ENCODE measurements around the gene RIMKLB. TPM values are rescaled to one million over a fixed set of nuclear protein-coding genes. Genes with fewer than 3 reads are reported as not detected.

The RIMKLB gene
- total and polyA plus RNA-seq, 5 donors from 2014 or later, result 1.1 to 7.7 (median 1.4) TPM

GRCh38 chr12:8831116-8831515, 133.3 kb downstream of the RIMKLB start:
- Mint-ChIP-seq H3K4me3 (no peak overlapping the region), H3K4me1 (peaks cover 0 to 2% (median 0%) of the 10 kb centered on the region in 4 donors), H3K36me3 (no peaks in the 10 kb centered on the region), H3K27ac (no peak overlapping the region), H3K27me3 (peaks cover 8% of the 10 kb centered on the region), H3K9me3 (peaks cover 0 to 3% (median 0%) of the 10 kb centered on the region in 7 donors)
- Histone ChIP-seq H3K4me1 (ENCODE audit: control insufficient read depth, insufficient read depth, low read length, poor library complexity, severe bottlenecking) (no peaks in the 10 kb centered on the region), H3K4me3 (ENCODE audit: low read depth, low read length) (no peak overlapping the region), H3K27ac (ENCODE audit: insufficient read depth, low read length, poor library complexity, severe bottlenecking) (no peak overlapping the region), H3K36me3 (ENCODE audit: control insufficient read depth, insufficient read depth, low read length) (no peaks in the 10 kb centered on the region), H3K27me3 (ENCODE audit: control insufficient read depth, insufficient read depth, low read length) (no peaks in the 10 kb centered on the region), H3K9me3 (ENCODE audit: control insufficient read depth in 2 of 2, low read length in 2 of 2) (no peaks in the 10 kb centered on the region)
- ATAC-seq (ENCODE audit: low read depth in 2 of 2), result no peak
- DNase-seq, result no peak

- Mint-ChIP-seq H3K9me3 (peaks cover 0 to 3% (median 0%) of the 10 kb centered on the region in 7 donors), H3K27me3 (peaks cover 10% of the 10 kb centered on the region), H3K4me1 (no peaks in the 10 kb centered on the region), H3K36me3 (no peaks in the 10 kb centered on the region), H3K27ac (no peak overlapping the region), H3K4me3 (no peak overlapping the region)
- DNase-seq, result no peak
- no peaks in the 10 kb centered on the region for H3K4me1 ChIP-seq (ENCODE audit: control insufficient read depth, insufficient read depth, low read length, poor library complexity, severe bottlenecking)
- no peaks in the 10 kb centered on the region for H3K9me3 ChIP-seq (ENCODE audit: control insufficient read depth in 2 of 2, low read length in 2 of 2)
- no peak overlapping the region for H3K27ac ChIP-seq (ENCODE audit: insufficient read depth, low read length, poor library complexity, severe bottlenecking)
- no peaks in the 10 kb centered on the region for H3K27me3 ChIP-seq (ENCODE audit: control insufficient read depth, insufficient read depth, low read length)
- H3K36me3 ChIP-seq (ENCODE audit: control insufficient read depth, insufficient read depth, low read length), result no peaks in the 10 kb centered on the region
- ATAC-seq (ENCODE audit: low read depth in 2 of 2), result no peak
- no peak overlapping the region for H3K4me3 ChIP-seq (ENCODE audit: low read depth, low read length)
Measured at GRCh38 chr12:8832500-8832899, 134.7 kb downstream of the RIMKLB start.

Other genes with a start within 250 kb of the RIMKLB start
- gene CLEC6A, start 242.0 kb upstream of the RIMKLB start, total RNA-seq, result not detected
- not detected for gene CLEC6A, start 242.0 kb upstream of the RIMKLB start, polyA plus RNA-seq
- gene CLEC4D, start 184.5 kb upstream of the RIMKLB start, total RNA-seq, result not detected
- not detected for gene CLEC4D, start 184.5 kb upstream of the RIMKLB start, polyA plus RNA-seq
- not detected for gene CLEC4E, start 157.1 kb upstream of the RIMKLB start, total RNA-seq
- under 1 TPM in 1 of 4 donors, not detected in 3; 0.36 TPM for gene CLEC4E, start 157.1 kb upstream of the RIMKLB start, polyA plus RNA-seq
- not detected for gene AICDA, start 85.1 kb upstream of the RIMKLB start, total RNA-seq
- gene AICDA, start 85.1 kb upstream of the RIMKLB start, polyA plus RNA-seq, result not detected
- not detected for gene MFAP5, start 35.2 kb upstream of the RIMKLB start, total RNA-seq
- gene MFAP5, start 35.2 kb upstream of the RIMKLB start, polyA plus RNA-seq, result not detected
- gene A2ML1, start 124.6 kb downstream of the RIMKLB start, total RNA-seq, result not detected
- not detected for gene A2ML1, start 124.6 kb downstream of the RIMKLB start, polyA plus RNA-seq
- 46.6 TPM for gene PHC1, start 216.5 kb downstream of the RIMKLB start, total RNA-seq
- 10 to 100 TPM; 15.5 to 17.2 (median 16.4) TPM for gene PHC1, start 216.5 kb downstream of the RIMKLB start, polyA plus RNA-seq

Measured in CD4-positive, CD25-positive, alpha-beta regulatory T cell (primary cell).